Measurements from ENCODE around the gene LSM8. TPM values are rescaled to one million over a fixed set of nuclear protein-coding genes. Genes with fewer than 3 reads are reported as not detected.

Gene LSM8
- total RNA-seq, 2 experiments from 2014 or later, result 47.1 to 49.4 TPM

DNA sequence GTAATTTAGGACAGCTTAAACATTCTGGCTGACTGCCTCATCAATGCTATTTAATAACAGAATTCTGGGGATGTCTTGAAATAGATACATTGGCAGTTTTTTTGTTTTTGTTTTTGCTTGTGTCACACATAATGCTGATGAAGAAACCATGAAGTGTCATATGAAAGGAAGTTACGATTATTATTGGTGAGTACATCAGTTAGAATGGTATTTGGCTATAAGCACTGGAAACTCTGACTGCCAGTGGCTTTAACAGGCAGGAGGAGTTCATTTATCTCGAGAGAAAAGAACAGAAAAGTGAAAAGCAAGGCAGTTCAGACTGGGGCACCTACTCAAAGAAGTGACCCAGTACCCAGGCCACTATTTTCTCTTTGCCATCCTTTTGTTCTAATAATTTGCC is 18.1 kb downstream of the LSM8 start:
- Mint-ChIP-seq H3K4me1 (ENCODE audit: low read depth) (no peaks in the 10 kb centered on the region), H3K4me3 (no peak overlapping the region), H3K27me3 (peaks cover under 1% of the 10 kb centered on the region), H3K9me3 (no peaks in the 10 kb centered on the region), H3K27ac (no peak overlapping the region), H3K36me3 (ENCODE audit: low read depth) (no peaks in the 10 kb centered on the region)
- ATAC-seq (ENCODE audit: poor library complexity) (no peak), DNase-seq (no peak)
- intact Hi-C loops (cut with DNase I, micrococcal nuclease), result no loop called here
- TF ChIP-seq, protein P1, sequence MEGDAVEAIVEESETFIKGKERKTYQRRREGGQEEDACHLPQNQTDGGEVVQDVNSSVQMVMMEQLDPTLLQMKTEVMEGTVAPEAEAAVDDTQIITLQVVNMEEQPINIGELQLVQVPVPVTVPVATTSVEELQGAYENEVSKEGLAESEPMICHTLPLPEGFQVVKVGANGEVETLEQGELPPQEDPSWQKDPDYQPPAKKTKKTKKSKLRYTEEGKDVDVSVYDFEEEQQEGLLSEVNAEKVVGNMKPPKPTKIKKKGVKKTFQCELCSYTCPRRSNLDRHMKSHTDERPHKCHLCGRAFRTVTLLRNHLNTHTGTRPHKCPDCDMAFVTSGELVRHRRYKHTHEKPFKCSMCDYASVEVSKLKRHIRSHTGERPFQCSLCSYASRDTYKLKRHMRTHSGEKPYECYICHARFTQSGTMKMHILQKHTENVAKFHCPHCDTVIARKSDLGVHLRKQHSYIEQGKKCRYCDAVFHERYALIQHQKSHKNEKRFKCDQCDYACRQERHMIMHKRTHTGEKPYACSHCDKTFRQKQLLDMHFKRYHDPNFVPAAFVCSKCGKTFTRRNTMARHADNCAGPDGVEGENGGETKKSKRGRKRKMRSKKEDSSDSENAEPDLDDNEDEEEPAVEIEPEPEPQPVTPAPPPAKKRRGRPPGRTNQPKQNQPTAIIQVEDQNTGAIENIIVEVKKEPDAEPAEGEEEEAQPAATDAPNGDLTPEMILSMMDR (IDR thresholded peaks at IDR 0.05), result no peak
- Histone ChIP-seq H3K9me3 (ENCODE audit: control insufficient read depth in 1 of 2, insufficient read depth in 1 of 2, low read length in 2 of 2) (no peaks in the 10 kb centered on the region), H3K27ac (ENCODE audit: low read depth in 1 of 2, low read length in 2 of 2) (no peak overlapping the region), H3K36me3 (ENCODE audit: insufficient read depth, low read length) (no peaks in the 10 kb centered on the region), H3K27me3 (ENCODE audit: control insufficient read depth in 1 of 2, insufficient read depth in 2 of 2, low read length in 2 of 2) (no peaks in the 10 kb centered on the region), H3K4me1 (ENCODE audit: insufficient read depth, low read length) (no peaks in the 10 kb centered on the region), H3K4me3 (ENCODE audit: low read length) (no peak overlapping the region)
- ChIA-PET POLR2A (no interaction called here), CTCF (no interaction called here)

DNA sequence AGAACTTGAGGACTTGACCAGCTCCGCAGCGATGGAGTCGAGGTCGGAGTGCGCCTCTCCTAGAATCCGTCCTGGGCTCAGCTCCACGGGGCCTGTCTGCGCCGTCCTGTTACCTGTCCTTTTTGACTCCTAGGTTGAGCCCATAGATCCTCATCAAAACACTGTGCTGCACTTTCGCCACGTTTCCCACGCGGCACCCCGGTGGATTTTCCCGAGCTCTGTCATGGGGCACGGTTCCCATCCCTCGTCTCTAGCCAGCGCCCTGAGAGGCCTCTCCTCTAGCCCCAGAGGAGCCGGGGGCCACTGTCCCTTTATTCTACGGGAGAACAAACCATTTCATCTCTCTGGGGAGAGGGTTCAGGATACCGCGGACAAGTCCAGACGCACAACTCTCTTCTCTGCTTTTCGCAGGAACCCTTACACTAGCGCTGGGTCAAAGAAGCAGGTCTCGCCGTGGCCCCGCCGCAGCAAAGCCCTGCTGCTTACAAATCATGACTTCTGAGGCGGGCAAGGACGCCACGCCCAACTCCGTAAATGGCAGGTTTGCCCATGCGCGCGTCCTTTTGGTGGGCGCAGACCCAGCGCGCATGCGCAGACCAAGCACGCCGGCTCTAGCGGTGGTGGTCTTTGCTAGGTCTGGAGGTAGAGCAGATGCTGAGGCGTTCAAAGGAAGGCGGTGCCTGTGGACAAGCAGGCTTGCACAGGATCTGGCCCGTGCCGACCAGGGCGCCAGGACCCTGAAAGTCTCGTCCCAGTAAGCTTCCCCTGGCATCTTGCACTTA is 30.3 kb downstream of the LSM8 start:
- Histone ChIP-seq H3K9me3 (ENCODE audit: control insufficient read depth in 1 of 2, insufficient read depth in 1 of 2, low read length in 2 of 2) (peaks cover 0 to 10% of the 10 kb centered on the region in 2 experiments), H3K4me3 (ENCODE audit: low read length) (peak overlapping the region; percentile 59), H3K27ac (ENCODE audit: low read depth in 1 of 2, low read length in 2 of 2) (no peak overlapping the region), H3K27me3 (ENCODE audit: control insufficient read depth in 1 of 2, insufficient read depth in 2 of 2, low read length in 2 of 2) (peaks cover 0 to 4% of the 10 kb centered on the region in 2 experiments), H3K4me1 (ENCODE audit: insufficient read depth, low read length) (peaks cover 11% of the 10 kb centered on the region), H3K36me3 (ENCODE audit: insufficient read depth, low read length) (no peaks in the 10 kb centered on the region)
- H3K4me3 Mint-ChIP-seq, result peak overlapping the region; percentile 77
- H3K27me3 Mint-ChIP-seq, result peaks cover 38% of the 10 kb centered on the region
- no peaks in the 10 kb centered on the region for H3K9me3 Mint-ChIP-seq
- ATAC-seq (ENCODE audit: poor library complexity) (peak; percentile 80), DNase-seq (peak; percentile 30 to 82 (median 61))
- intact Hi-C loops (cut with DNase I, micrococcal nuclease), result no loop called here
- TF ChIP-seq, protein P1 (IDR thresholded peaks at IDR 0.05), result no peak
- ChIA-PET POLR2A (no interaction called here), CTCF (no interaction called here)
- peaks cover 12% of the 10 kb centered on the region for H3K4me1 Mint-ChIP-seq (ENCODE audit: low read depth)
- H3K27ac Mint-ChIP-seq, result peak overlapping the region; percentile 12
- no peaks in the 10 kb centered on the region for H3K36me3 Mint-ChIP-seq (ENCODE audit: low read depth)

DNA sequence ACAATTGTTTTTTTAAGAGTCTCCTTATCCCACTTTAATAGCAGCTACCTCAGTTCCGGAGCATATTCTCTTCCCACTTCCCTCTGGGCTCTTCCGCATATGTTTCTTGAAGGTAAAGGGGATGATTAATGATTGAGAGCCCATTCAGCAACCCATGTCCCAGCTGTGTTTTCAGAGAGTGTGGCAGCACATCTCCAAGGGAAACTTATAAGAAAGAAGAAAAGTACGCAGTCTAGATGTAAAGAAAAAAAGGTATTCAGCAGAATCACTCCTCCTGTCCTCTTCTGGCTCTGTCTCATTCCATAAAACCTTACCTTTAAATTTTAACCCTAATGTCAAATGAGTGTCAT is 30.8 kb downstream of the LSM8 start:
- TF ChIP-seq, protein P1 (IDR thresholded peaks at IDR 0.05), result no peak
- no peaks in the 10 kb centered on the region for H3K36me3 ChIP-seq (ENCODE audit: insufficient read depth, low read length)
- CTCF ChIA-PET, result no interaction called here
- no peaks in the 10 kb centered on the region for H3K36me3 Mint-ChIP-seq (ENCODE audit: low read depth)
- peaks cover 11% of the 10 kb centered on the region for H3K4me1 ChIP-seq (ENCODE audit: insufficient read depth, low read length)
- peaks cover 0 to 4% of the 10 kb centered on the region in 2 experiments for H3K27me3 ChIP-seq (ENCODE audit: control insufficient read depth in 1 of 2, insufficient read depth in 2 of 2, low read length in 2 of 2)
- no peak for ATAC-seq (ENCODE audit: poor library complexity)
- POLR2A ChIA-PET, result no interaction called here
- intact Hi-C loops (cut with DNase I, micrococcal nuclease), result no loop called here
- peak overlapping the region; percentile 77 for H3K4me3 Mint-ChIP-seq
- H3K9me3 Mint-ChIP-seq, result no peaks in the 10 kb centered on the region
- no peak overlapping the region for H3K27ac ChIP-seq (ENCODE audit: low read depth in 1 of 2, low read length in 2 of 2)
- peaks cover 0 to 10% of the 10 kb centered on the region in 2 experiments for H3K9me3 ChIP-seq (ENCODE audit: control insufficient read depth in 1 of 2, insufficient read depth in 1 of 2, low read length in 2 of 2)
- peaks cover 12% of the 10 kb centered on the region for H3K4me1 Mint-ChIP-seq (ENCODE audit: low read depth)
- peaks cover 39% of the 10 kb centered on the region for H3K27me3 Mint-ChIP-seq
- H3K4me3 ChIP-seq (ENCODE audit: low read length), result peak overlapping the region; percentile 59
- peak in 1 of 14 experiments; percentile 2 for DNase-seq
- peak overlapping the region; percentile 12 for H3K27ac Mint-ChIP-seq
